ENCODE measurements around the gene UQCRC1.
A peak's percentile ranks its signal among the peaks of the same experiment; 100 is the strongest.

The UQCRC1 gene

GRCh38 chr3:48569808-48570450, 39.5 kb downstream of the UQCRC1 start:
- DNase-seq: no peak

DNA sequence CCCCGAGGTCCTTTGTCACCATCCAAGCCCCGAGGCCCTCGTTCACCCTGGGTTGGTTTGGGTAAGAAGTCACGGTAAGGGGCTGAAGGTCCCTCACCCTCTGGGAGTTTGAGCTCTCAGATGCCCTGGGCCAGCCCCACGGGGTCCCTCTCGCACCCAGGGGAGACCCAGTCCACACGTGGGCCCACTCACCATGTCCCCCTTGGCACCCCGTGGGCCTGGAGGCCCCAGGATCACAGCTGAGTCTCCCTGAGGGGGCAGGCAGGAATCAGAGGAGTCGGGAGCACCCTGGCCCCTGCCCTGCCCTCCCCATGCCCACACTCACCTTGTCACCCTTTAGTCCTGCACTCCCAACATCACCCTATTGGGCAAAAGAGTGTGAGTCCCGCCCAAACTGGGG, 40.0 kb downstream of the UQCRC1 start:
- no peak for DNase-seq

DNA sequence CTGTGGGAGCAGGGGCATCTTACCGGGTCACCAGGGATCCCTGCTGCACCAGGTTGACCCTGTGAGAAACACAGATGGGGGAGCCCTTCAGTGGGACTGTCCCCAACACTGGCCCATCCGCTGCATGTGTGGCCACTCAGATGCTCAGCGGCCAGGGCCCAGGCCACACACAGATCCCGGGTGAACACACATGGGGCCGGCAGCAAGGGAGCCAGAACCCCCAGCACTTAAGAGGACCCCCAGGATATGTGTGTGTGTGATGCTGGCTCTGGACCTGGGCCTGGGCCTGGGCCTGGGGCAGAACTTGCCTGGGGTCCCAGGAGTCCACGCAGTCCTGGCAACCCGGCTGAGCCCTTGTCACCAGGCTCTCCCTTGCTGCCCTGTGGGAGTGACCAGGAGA, 41.0 kb downstream of the UQCRC1 start:
- no peak for DNase-seq

DNA sequence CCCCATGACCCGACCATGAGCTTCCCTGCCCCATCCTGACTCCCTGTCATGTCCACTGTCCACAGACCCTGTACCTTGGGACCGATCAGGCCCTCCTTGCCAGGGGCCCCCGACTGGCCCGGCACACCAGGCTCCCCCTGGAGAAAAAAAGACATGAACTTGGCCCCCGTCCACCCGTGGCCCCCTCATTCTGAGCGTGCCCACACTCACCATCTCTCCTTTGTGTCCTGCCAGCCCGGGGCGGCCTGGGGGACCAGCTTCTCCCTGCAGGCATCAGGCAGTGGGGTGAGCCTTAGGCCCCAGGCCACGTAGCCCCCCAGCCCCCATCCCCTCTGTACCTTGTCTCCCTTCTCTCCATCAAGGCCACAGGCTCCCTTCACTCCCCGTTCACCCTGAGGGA, 41.9 kb downstream of the UQCRC1 start:
- no peak for DNase-seq

DNA sequence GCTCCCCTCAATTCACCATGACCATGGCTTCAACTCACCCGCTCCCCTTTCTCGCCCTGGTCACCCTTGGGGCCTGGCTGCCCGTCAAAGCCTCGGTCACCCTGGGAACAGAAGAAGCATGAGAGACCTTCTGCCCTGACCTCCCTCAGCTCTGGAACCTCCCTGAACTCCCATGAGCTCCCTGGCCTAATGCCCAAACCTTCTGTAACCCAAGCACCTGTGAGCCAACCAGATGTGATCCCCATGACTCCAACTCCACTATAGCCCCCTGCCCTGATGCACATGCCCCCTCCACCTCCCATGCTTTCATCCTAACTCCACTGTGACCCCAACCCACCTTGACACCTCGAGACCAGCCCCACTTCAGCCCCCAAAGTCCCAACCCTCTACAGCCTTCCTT, 42.4 kb downstream of the UQCRC1 start:
- DNase-seq: no peak

DNA sequence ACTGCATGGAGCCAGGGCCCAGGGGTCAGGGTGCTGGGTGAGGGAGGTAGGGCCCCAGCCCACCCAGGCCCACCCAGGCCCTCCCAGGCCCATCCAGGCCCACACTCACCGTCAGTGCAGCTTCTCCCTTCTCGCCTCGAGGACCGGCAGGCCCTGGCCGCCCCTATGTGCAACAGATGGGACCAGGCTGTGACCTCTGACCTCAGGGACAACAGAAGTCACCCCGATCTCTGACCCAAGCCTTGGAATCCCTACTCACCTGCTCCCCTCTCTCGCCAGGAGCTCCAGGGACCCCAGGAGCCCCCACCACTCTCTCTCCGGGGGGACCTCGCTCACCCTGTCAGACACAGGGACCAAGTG, 43.1 kb downstream of the UQCRC1 start:
- DNase-seq: no peak

GRCh38 chr3:48565591-48566400, 43.6 kb downstream of the UQCRC1 start:
- DNase-seq: no peak

DNA sequence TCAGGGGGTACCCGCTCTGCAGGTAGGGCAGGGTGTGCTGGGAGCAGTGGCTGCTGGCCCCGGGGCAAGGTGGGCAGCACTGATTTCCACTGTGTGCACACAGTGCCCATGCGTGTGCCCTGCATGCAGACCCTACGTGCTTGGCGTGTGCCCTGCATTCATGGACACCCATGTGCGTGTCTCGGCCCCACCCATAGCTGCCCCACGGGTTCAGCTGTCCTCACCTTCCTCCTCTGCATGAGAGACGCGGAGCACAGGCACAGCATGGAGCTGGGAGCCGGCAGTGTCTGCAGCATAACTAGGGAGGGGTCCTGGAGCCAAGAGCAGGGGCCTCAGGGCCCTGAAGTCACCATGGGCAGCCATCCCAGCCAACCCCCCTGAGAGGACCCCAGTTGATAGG, 44.3 kb downstream of the UQCRC1 start:
- no peak for DNase-seq

DNA sequence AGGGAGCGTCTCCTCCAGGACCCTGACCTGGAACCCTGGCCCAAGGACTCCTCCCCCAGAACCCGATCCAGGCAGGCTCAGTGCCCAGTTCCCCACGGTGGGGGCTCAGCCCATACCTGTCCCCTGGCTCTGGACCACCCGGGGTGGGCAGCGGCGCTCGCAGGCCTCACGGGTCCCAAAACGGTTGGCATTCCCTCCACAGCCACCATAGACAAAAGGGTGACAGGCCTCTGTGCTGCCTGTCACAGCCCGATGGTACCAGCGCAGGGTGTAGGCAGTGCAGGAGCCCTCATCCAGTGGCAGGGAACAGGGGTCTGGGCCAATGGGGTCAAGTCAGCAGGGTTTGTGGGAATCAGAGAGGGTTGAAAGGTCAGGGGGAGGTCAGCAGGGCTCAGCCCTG, 44.8 kb downstream of the UQCRC1 start:
- no peak for DNase-seq

DNA sequence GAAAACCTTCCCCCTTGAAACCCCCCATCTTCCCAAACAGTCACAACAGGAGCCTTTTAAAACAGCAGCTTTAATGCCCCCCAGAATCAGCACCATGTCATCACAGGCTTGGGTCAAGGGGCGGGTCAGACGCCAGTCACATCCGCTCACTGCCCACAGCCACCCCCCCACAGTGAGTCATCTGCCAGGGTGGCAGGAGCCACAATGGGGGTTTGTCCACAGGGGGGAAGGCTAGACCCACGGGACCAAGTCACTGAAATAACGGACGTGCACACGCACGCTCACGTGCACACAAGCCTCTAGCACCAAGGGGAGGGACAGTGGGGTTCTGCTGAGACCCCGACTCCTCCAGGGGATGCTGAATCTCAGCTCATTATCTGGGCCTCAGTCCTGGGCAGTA, 45.4 kb downstream of the UQCRC1 start:
- DNase-seq: no peak

- DNase-seq: no peak
These were observed 46.0 kb downstream of the UQCRC1 start, which contains the start of gene UCN2 for GRCh38 chr3:48563382-48563918. TSS of gene UCN2 (minus strand) at chr3:48563781. CDS start at chr3:48563124, 657 bp downstream.

- DNase-seq: no peak
These were observed 46.9 kb downstream of the UQCRC1 start for GRCh38 chr3:48562367-48563095.

DNA sequence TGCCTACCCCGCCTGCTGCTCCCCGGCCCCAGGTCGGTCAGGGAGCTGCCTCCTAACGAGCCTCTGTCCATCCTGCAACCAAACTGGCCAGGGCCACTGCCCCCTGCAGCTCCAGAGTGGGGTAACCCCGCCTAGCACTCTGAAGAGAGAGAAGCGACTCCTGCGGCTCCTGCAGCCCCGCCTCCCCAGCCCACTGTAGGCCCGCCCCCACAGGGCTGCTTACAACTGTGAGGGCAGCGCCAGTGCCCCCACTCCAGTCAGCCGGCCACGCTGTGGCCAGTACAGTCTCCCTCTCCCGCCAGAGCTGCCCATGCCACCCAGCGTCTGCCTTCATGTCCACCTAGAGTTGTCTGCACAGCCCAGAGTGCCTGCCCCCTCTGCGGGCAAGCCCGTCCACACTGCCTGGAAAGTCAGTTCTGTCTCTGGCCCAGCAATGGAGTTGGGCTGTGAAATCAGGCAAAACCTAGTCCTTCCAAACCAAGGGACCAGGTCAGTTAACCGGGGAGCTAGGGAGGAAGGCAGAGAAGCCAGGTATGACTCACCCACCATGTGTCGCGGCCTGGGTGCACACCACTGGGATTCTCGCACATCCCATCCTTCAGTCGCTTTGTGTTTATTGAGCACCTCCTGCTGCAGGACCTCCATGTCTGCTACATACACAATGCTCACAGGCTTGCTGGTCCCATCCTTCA, 48.3 kb downstream of the UQCRC1 start:
- no peak for DNase-seq

DNA sequence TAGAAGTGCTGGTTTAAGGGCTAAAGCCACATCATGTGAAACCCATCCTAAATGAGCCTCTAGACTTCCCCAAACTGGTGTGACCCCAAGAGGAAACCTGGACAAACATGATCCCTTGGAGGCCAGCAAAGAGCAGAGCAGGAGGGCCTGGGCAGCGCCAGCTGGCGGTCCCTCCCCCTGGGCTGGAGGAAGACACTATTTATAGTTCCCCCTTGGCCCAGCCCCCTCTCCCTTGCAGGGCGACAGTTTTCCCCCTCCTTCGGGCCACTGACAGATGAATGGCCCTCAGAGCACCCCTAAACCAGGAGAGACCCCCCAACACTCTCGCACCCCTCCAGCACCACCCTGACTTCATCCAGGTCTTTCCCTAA, 48.8 kb downstream of the UQCRC1 start:
- no peak for DNase-seq

DNA sequence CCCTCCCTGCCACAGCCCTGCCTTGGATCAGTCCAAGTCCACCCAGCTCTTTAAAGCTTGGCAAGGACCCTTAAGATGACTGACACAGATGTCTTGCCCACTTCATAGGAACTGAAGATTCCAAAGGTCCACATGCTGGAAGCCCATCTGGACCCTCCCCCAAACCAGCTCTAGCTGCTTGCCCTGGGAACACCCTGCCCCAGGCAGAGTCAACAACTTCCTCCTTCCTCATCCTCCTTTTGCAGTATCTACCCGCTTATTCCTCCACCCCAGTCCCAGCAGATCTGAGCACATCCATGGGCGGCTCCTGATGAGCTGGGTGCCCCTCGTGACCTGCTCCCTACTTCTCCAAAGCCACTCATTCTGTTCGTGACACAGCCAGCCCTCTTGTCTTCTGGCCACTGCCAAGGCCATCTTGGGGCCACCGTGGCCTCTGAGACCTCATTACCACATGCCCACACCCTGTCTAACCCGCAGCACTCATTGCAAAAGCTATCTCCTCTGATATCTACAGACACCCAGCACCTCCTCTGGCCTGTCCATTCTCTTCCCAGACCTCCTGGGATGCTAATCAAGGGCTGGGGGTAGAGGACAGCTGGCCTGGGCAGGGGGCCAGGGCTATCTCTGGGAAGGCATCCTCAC, 50.8 kb downstream of the UQCRC1 start:
- no peak for DNase-seq

GRCh38 chr3:48556796-48557626, 52.4 kb downstream of the UQCRC1 start, which contains the start of gene PFKFB4:
TSS of gene PFKFB4 (minus strand) at chr3:48556803. CDS start at chr3:48556777, 26 bp downstream.
- DNase-seq: peak; percentile 89

DNA sequence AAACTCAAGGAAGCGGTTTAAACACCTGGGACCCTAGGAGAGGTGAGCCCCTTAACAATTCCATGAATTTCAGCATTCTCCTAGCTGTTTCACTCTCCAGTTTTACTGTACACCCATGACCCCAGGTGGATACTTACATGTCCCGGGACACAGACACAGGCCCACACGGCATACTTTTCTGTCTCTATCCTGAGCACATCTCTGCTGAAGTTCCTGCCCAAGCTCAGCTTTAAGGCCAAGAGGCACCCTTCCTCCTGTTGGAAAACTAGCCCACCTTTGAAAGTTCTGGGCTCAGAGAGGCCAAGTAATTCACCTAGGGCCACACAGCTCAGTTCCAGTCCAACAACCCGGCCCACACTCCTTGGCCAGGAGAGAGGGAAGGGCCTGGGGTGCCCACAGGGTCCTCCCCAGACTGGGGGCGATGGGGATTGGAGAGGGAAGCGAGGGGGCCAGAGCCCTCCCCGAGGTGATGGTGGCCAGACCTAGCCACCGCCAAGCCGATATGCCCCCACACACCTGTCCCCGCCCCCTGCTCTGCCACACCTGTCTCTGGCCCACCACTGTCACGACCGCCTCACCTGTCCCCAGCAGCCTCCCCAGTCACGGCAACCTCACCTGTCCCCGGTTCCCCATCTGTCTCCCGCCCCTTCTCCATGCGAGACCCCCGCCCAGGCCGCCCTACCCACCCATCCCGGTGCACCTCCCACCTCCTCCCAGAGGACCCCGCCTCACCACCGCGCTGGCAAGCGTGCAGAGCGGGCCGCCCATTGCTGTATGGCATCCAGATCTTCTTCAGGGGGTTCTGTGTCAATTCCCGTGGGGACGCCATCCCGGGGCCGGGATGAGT, 53.3 kb downstream of the UQCRC1 start:
- DNase-seq: no peak

GRCh38 chr3:48555231-48555948, 54.1 kb downstream of the UQCRC1 start:
- DNase-seq: no peak

- no peak for DNase-seq
These were observed 55.3 kb downstream of the UQCRC1 start for GRCh38 chr3:48553886-48554845.

Data from NCI-H1694 treated with DMSO at 0.1 percent for 48 hours (cell line).